ENCODE measurements around the gene SHC2.
"Not testable (repeated sequence)": the region's sequence is repeated elsewhere in the genome, so short reads cannot be mapped to it uniquely, and the experiment has no call there.

The SHC2 gene

DNA sequence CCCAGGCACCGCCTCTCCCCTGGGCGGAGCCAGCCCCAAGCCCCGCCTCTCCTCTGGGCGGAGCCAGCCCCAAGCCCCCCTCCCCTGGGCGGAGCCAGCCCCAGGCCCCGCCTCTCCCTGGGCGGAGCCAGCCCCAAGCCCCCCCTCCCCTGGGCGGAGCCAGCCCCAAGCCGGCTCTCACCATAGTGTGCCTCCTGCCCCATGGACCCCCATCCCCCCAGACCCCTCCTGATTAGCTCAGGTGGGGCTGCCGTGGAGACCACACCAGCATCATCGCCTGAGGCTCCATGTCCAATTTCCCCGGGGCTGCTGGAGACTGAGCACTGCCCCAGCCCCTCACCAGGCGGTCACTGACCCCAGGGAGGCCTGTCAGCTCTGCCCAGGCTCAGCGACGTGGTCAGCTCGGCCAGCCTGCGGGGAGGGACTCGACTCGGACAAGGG, 31.3 kb upstream of the SHC2 start:
- no peak for DNase-seq

DNA sequence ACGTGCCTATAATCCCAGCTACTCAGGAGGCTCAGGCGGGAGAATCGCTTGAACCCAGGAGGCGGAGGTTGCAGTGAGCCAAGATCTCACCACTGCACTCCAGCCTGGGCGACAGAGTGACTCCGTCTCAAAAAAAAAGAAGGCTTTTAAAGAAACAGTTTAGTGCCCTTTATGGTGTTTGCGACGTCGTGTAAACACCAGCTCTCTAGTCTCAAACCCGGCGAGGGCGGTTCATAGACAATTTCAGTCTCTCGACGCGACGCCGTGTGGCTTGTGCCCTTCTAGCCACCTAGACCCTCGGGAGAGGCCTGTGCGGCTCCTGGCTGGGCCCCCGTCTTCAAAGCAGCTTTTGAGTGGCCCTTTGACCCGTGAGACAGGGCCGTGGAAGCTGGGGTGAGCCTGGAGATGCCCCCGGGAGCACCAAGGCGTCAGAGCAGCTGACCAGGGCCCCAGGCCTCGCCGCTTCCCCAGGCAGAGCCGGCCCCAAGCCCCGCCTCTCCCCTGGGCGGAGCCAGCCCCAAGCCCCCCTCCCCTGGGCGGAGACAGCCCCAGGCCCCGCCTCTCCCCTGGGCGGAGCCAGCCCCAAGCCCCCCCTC, 30.4 kb upstream of the SHC2 start:
- no peak for DNase-seq

DNA sequence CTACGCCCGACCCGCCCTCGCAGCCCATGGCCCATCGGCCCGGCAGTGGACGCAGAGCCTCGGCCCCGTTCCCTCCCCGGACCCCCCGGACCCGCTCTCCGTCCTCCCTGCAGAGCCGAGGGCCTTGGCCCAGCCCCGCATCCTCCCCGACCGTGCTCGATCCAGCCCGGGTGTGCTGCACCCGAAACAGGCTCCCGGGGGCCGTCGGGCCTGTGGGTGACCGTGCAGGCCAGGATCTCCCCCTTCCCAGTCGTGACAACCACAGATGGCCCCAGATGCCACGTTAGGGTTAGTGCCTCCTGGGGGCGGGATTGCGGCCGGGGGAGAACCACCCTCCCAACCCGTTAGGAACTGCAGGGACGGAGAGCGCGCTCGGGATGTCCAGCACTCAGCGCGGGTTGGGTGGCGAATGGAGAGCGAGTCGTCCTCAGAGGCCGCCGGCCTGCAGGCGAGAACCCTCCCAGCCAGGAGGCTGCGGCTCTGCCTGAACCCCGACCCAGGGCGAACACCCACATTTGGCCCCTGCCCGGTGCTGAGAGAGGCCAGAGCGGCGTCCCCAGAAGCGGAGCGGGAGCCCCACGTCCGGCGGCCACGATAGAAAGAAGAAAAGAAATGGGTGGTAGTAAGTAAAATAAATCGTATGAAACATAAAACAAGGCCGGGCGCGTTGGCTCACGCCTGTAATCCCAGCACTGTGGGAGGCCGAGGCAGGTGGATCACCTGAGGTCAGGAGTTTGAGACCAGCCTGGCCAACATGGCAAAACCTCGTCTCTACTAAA, 28.8 kb upstream of the SHC2 start:
- no peak for DNase-seq

DNA sequence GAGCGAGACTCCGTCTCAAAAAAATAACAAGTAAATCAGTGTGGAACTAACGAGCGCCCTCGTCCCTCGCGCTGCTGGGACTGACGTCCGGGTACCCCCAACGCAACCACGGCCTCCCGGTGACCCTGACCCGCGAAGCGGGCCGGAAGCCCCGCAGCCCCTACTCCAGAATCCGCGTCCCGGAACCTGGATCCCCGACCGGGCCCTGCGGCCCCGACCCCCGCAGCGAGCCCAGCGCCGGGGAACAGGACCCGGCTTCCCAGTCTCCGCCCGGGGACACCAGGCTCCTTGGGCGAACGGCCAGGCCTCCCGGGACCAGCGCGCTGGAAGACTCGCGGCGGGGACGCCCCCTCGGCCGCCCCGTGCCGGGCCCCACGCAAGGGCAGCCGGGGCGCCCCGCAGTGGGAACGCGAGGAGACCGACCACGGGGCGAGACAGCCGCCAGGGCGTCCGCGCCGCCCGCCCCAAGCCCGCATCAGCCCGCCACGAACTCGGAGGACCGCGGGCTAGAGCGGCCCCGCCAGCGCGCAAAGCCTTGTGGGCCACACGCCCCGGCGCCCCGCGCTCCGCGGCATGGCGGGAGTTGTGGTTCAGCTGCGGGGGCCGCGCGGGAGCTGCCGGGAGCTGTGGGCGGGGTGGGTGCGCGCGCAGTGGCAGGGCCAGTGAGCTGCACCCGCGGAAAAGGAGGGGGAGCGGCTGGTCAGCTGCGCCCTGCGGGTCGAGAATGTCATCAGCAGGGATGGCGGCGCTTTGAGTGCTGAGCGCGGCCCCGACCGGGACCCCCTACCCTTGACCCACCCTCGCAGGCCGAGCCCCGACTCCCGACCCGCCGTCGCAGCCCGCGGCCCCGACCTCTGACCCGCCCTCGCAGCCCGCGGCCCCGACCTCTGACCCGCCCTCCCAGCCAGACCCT, 27.9 kb upstream of the SHC2 start:
- DNase-seq: peak; percentile 51

DNA sequence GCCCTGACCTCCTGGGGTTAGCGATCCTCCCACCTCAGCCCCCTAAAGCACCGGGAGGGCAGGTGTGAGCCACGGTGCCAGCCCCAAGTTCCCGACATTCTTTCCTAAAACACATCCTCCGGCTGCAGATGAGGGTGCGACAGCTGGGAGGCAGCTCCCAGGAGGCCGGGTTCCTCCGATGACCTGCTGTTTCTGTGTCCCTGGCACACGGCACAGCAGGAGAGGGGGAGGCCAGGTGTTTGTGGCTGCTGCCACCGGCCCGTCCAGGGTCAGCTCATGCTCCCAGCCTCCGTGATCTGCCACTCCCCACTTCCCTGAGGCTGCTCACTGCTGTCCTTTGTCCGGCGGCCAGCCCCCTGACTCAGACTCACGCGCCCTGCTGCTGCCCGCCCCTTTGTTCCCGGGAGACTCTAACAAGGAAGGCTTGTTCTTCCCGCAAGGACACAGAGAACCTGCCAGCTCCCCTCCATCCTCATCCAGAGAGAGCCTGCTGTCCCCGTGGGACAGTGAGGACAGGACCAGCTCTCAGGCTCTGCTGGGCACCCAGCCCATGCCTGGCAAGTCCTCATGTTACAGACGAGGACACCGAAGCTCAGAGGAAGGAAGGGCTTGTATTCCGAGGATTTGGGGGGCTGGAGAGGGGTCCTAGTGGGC, 24.9 kb upstream of the SHC2 start:
- no peak for DNase-seq

DNA sequence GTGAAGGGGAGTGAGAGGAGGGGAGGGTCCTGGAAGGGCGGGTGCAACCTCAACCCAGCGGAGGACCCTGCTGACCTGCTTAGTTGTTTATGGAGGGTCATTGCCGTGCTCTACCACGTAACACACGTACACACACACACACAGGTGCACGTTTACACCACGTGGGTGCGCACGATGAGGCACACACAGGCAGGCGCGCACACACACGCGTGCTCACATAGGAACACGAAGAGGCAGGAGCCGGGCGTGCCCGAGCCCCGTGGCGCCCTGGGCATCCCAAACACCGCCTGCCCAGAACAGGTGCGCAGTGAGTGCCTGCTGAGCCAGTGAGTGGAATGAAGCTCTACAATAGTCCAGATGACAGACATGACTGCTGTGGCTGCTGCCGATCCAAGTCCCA, 24.2 kb upstream of the SHC2 start:
- DNase-seq: no peak

DNA sequence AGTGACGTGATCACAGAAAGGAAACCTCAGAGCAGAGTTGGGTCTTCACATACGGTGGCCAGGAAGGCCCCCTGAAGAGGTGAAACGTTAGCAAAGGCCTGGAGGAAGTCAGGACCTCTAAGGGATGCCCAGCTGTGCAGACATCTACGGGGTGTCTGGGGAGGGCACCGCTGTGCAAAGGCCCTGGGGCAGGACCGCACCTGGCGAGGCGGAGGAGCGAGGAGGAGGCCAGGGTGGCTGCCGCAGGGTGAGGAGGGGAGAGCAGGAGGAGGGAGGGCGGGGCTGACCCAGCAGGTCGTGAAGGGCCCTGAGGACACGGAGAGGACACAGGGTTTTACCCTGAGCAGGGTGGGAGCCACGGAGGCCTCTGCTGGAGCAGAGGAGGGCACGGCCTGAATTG, 23.7 kb upstream of the SHC2 start:
- no peak for DNase-seq

DNA sequence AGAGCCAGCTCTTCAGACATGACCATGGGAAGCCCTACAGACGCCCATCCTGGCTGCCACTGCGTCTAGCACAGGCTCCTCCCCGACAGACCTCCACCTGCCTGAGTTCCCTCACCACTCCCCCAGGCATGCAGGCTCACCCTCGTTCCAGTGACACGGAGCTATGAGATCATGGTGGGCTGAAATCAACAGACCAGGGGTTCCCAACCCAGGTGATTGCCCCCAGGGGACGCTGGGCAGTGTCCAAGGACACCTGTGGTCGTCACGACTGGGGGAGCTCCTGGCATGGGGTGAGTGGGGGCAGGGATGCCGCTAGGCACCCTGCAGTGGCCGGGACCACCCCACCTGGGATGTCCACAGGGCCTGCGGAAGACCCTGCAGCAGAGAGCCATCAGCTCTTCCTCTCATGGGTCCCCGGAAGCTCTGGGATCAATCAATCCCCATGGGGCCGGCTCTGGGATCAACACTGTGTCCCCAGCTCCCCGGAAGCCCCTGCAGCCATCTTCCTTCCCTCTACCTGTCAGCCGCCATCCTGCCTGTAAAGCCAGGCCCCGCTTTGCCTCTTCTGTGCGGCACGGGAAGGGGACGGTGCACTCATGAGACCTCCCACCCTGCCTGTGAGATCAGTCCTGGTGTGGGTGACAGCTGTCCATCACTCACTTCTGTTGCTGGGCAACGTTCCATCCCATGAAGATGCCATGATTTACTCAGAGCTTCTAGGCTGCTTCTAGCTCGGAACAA, 22.7 kb upstream of the SHC2 start:
- DNase-seq: no peak

DNA sequence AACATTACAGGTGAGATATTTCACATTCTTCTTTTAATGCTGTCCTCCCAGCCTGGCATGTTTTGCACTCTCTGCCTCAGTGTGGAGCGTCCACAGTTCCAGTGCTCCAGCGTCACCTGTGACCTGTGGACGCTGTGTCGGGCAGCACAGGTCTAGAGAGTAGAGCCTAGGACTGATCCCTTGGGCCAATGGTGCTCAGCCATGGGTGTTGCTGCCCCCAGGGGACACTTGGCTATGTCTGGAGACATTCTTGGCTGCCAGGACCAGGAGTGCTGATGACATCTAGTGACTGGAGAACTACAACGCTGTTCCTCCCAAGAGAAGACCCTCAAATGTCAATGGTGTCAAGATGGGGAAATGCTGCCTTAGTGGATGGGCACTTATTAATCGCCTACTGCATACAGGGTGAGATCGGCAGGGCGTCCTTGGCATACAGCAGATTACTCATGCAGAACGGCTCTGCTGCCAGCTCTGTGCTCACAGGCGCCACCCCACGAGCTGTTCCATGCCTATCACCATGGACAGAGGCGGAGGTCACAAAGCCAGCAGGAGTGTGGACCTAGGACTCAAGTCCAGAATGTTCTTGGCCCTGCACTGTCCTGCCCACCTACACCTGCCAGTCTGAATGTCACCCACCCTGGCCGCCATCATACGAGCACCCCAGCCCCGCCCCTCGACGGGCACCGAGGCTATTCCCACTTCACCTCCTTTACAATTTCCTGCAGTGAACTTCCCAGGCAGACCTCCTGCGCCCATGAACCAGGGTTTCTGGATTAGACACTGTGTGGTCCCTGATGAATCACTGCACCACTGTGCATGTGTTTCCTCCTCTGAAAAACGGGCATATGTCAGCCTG, 21.6 kb upstream of the SHC2 start:
- no peak for DNase-seq

DNA sequence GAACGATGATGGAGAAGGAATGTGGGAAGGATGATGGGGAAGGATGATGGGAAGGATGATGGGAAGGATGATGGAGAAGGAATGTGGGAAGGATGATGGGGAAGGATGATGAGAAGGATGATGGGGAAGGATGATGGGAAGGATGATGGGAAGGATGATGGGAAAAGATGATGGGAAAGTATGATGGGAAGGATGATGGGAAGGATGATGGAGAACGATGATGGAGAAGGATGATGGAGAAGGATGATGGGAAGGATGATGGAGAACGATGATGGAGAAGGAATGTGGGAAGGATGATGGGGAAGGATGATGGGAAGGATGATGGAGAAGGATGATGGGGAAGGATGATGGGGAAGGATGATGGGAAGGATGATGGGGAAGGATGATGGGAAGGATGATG, 20.3 kb upstream of the SHC2 start:
- DNase-seq: not testable (repeated sequence)

DNA sequence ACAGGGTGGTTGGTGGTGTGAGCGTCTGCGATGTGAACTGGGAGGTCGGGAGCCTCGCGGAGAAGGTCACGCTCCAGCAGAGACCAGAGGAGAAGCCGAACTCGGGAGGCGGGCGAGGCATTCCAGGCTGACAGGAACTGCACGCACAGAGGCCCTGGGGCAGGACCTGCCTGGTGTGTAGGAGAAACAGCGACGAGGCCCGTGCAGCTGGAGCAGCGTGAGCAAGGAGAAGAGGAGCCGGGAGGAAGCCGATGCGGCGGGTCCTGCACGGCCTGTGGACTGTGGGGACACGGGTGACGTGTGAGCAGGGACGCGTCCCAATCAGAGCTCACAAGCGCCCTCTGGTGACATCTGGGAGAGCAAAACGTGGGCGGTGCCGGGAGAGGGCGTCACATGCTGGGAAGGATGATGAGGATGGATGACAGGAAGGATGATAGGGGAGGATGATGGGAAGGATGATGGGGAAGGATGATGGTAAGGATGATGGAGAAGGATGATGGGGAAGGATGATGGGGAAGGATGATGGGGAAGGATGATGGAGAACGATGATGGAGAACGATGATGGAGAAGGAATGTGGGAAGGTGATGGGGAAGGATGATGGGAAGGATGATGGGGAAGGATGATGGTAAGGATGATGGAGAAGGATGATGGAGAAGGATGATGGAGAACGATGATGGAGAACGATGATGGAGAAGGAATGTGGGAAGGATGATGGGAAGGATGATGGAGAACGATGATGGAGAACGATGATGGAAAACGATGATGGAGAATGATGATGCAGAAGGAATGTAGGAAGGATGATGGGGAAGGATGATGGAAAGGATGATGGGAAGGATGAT, 19.4 kb upstream of the SHC2 start:
- no peak for DNase-seq

DNA sequence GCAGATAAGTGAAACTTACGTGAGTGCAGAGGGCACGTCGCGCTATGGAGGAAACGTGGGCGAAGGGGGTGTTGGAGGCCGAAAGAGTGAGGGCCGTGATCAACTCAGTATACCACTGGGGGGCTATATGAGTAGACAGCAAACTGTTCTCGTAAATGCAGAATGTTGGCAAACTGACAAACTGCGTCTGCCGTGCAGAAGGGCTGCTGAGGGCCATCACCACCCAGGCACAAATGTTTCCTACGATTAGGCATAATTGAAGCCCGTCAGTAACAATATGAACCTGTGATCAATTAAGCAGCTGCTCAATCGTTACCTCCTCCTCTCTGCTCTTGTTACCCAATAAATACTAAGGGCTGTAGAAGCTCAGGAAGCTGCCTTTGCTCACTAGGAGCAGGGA, 18.1 kb upstream of the SHC2 start:
- DNase-seq: no peak

DNA sequence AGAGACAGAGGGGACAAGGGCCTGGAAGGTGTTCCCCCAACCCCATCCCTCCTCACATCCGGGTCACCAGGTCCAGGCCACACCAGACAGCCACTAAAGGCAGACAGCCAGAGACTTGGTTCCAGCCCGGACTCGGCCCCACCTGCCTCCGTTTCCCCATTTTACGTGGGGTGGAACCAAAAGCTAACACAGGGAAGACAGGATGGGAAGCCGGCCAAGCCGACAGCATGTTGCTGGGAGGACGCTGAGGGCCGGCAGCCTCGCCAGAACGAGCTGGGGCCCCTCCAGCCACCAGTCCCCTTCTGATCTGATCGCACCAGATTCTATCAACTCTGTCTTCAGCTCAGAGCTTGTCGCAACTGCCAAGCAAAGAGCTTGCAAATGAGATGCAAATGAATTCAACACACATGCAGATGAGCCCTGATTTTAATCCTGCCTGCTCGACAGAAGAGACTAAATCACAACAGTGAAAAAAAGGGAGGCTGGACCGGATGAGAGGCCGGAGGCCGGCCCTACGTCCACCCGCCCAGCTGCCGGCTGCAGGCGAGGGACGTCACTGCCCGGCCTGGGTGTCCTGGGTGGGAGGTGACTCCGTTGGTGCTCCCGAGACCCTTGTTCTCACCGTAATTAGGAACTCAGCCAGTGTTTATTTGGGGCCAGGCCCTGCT, 17.5 kb upstream of the SHC2 start:
- no peak for DNase-seq

DNA sequence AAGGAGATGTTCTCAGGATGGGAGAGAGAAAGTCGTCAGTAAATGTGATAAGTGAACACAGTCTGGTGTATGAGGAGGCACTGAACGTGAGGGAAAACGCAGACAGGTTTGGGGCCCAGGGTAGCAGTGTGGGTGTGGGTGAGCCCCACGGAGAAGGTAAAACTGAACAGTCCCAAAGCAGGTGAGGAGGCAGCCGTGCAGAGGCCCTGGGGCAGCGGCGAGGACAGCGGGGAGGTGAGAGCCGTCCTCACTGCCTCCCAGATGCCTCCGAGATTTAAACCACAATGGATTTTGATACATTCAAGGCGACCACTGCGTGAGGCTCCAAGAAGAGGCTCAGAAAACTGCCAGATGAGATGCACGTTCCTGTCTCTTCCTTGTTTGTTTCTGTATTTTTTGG, 14.5 kb upstream of the SHC2 start:
- no peak for DNase-seq

DNA sequence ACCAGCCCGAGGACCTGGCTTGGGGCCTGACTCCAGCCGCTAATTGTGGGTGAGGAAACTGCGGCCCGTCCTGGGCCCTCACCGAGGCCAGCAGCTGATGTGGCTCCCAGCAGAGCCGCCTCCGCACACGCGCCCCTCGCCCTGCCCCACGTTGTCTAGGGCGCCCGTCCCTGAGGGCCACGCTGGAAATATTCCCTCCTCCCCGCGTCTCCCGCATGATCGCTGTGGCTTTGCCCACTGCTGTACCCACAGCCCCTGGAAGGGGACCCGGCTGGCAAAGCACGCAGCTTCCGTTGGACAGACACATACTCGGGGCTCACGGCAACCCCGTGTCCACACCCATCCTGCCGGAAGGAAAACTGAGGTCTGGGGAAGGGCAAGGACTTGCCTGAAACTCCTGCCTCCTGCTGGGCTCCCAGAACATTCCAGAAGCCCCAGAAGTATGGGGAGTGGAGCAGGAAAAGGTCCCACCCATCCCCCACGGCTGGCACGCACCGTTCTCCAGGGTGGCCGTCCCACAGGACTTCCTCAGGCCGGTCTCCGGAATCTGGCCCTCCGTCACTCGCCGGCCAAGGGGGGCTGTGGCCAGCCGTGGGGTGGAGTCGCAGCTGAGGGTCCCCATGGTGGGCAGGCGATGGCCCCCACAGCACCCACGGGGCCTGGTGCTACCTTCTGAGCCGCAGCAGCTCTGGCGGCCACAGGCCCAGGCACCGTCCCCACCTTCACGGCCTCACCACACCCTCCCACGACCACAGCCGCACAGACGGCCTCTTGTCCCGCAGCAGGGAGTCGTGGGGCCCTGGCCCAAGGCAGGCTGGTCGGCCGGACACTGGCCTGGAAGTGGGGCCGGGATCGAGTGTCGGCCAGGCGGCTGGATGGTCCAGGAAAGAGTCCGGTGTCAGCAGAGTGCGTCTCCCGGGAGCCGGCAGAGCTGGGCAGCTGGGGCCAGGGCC, 13.6 kb upstream of the SHC2 start:
- DNase-seq: no peak

DNA sequence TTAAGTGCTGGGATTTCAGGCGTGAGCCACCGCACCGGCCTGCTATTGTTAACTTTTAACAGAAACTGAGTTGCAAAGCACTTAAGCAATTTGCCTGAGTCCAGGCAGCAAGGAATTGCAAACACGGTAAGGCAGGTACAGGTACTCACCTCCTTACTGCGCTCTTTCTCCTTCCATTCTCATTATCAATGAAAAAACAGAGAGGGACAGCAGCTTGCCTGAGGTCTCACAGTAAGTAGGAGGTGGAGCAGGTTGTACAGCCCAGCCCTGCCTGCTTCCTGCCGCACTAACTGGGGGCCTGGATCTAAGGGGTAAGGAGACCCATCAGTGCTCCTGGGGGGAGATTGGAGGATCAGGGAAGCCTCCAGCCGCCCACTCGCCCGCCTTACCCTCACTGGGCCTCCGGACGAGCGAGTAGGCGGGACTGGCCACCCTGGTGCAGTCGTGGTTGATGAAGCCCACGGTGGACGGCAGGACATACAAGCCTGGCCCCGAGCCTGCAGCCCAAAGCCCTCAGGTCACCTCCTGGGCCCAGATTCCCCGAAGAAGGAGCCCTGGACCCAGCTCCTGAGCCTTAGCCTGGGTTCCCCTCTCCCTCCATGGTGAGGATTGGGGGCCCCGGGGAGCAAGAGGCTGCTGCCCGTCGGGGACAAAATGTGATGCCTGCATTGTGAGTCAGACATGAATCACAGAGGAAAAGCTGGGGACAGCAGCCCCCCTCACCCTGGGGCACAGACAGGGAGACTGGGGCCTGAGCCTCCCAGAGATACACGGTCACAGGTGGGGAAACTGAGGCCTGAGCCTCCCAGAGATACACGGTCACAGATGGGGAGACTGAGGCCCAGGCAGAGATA, 11.4 kb upstream of the SHC2 start:
- DNase-seq: no peak

DNA sequence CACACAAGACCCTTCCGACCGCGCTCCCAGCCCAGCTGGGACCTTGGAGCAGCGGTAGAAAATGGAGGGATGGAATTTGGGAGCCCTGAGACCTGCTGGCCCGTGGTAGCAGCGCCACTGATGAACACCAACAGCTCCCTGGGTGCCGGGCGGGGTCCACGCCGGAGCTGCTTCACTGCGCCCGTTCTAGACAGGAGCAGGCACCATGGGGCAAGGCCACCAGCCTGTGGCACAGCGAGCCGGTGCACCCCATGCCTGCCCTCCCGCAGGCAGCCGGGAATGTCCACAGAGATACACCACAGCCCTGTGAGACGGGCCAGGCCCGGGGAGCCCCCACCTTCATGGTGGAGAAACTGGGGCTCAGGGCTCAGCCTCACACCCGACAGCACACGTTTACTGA, 9.9 kb upstream of the SHC2 start:
- no peak for DNase-seq

DNA sequence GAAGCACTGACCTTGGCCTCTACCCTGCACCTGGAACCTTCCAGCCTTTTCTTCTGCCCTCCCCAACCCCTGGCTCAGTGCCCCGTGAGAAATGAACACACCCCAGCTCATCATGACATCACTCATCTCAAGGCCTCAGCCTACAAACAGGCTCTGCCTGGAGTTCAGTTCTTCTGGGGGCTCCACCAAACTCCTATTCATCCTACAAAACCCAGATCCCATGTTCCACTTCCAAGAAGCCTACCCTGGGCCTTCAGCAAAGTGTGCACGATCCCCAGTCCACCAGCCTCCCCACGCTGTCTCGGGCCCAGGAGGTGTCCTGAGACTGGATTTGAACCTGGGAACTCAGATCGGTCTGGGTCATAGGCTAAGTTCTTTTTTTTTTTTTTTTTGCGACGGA, 9.0 kb upstream of the SHC2 start:
- DNase-seq: no peak
